ENCODE measurements around the gene MRM3. TPM values are rescaled to one million over a fixed set of nuclear protein-coding genes. Genes with fewer than 3 reads are reported as not detected.
"Not testable (repeated sequence)": the region's sequence is repeated elsewhere in the genome, so short reads cannot be mapped to it uniquely, and the experiment has no call there.

MRM3 gene
- total RNA-seq, 1 experiment from 2014 or later, result 17.5 TPM

GRCh38 chr17:804541-805435 is 22.6 kb downstream of the MRM3 start:
- Histone ChIP-seq H3K4me1 (ENCODE audit: low read length) (no peaks in the 10 kb centered on the region), H4K20me1 (ENCODE audit: insufficient read depth, low read depth, low read length) (no peaks in the 10 kb centered on the region), H3K79me2 (ENCODE audit: low read length) (no peaks in the 10 kb centered on the region), H3K27me3 (ENCODE audit: low read length) (no peaks in the 10 kb centered on the region), H3K4me3 (ENCODE audit: low read length) (no peak overlapping the region), H3K36me3 (ENCODE audit: insufficient read depth, low read length) (no peaks in the 10 kb centered on the region), H3K9ac (ENCODE audit: low read length) (no peak overlapping the region), H3K4me2 (ENCODE audit: low read depth, low read length, poor library complexity, severe bottlenecking) (no peak overlapping the region), H2AFZ (ENCODE audit: low read length) (no peak overlapping the region), H3K9me2 (replicated peaks; ENCODE audit: insufficient read depth, low read length) (no peaks in the 10 kb centered on the region), H3K27ac (ENCODE audit: low read length) (no peak overlapping the region), H3K9me3 (ENCODE audit: low read length) (no peaks in the 10 kb centered on the region)
- DNase-seq, result no peak

DNA sequence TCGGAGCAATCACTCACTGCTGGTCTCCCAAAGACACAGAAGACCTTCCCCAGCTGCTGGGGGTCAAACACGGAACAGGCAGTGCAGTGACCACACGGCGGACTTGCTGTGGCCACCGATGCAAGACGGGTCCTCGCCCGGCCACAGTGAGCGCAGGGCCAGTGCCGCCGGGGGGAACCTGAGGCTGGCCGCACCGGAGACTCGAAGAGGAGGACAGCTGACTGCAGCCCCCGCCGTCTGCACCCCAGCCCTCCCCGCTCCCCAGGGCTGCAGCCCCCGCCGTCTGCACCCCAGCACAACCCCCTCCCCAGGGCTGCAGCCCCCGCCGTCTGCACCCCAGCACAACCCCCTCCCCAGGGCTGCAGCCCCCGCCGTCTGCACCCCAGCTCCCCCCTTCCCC is 23.7 kb downstream of the MRM3 start:
- H3K36me3 ChIP-seq (ENCODE audit: insufficient read depth, low read length); H3K79me2 ChIP-seq (ENCODE audit: low read length); H3K4me3 ChIP-seq (ENCODE audit: low read length); H3K4me1 ChIP-seq (ENCODE audit: low read length); H3K27me3 ChIP-seq (ENCODE audit: low read length); H3K9me2 ChIP-seq (replicated peaks; ENCODE audit: insufficient read depth, low read length); H3K4me2 ChIP-seq (ENCODE audit: low read depth, low read length, poor library complexity, severe bottlenecking); H4K20me1 ChIP-seq (ENCODE audit: insufficient read depth, low read depth, low read length); H3K27ac ChIP-seq (ENCODE audit: low read length); DNase-seq; H3K9ac ChIP-seq (ENCODE audit: low read length); H2AFZ ChIP-seq (ENCODE audit: low read length); H3K9me3 ChIP-seq (ENCODE audit: low read length): not testable (repeated sequence)

GRCh38 chr17:806346-806745 is 24.2 kb downstream of the MRM3 start:
- no peaks in the 10 kb centered on the region for H3K27me3 ChIP-seq (ENCODE audit: low read length)
- no peak overlapping the region for H3K4me2 ChIP-seq (ENCODE audit: low read depth, low read length, poor library complexity, severe bottlenecking)
- DNase-seq, result no peak
- H3K36me3 ChIP-seq (ENCODE audit: insufficient read depth, low read length), result no peaks in the 10 kb centered on the region
- no peaks in the 10 kb centered on the region for H3K9me3 ChIP-seq (ENCODE audit: low read length)
- H2AFZ ChIP-seq (ENCODE audit: low read length), result no peak overlapping the region
- no peaks in the 10 kb centered on the region for H3K4me1 ChIP-seq (ENCODE audit: low read length)
- H3K9ac ChIP-seq (ENCODE audit: low read length), result no peak overlapping the region
- H3K79me2 ChIP-seq (ENCODE audit: low read length), result no peaks in the 10 kb centered on the region
- H3K27ac ChIP-seq (ENCODE audit: low read length), result no peak overlapping the region
- H4K20me1 ChIP-seq (ENCODE audit: insufficient read depth, low read depth, low read length), result no peaks in the 10 kb centered on the region
- no peaks in the 10 kb centered on the region for H3K9me2 ChIP-seq (replicated peaks; ENCODE audit: insufficient read depth, low read length)
- no peak overlapping the region for H3K4me3 ChIP-seq (ENCODE audit: low read length)

GRCh38 chr17:806781-807522 is 24.8 kb downstream of the MRM3 start:
- Histone ChIP-seq H4K20me1 (ENCODE audit: insufficient read depth, low read depth, low read length) (no peaks in the 10 kb centered on the region), H3K4me3 (ENCODE audit: low read length) (no peak overlapping the region), H3K27ac (ENCODE audit: low read length) (no peak overlapping the region), H3K4me1 (ENCODE audit: low read length) (no peaks in the 10 kb centered on the region), H3K9me2 (replicated peaks; ENCODE audit: insufficient read depth, low read length) (no peaks in the 10 kb centered on the region), H3K79me2 (ENCODE audit: low read length) (no peaks in the 10 kb centered on the region), H3K36me3 (ENCODE audit: insufficient read depth, low read length) (no peaks in the 10 kb centered on the region), H3K27me3 (ENCODE audit: low read length) (no peaks in the 10 kb centered on the region), H3K9me3 (ENCODE audit: low read length) (no peaks in the 10 kb centered on the region), H3K4me2 (ENCODE audit: low read depth, low read length, poor library complexity, severe bottlenecking) (no peak overlapping the region), H3K9ac (ENCODE audit: low read length) (no peak overlapping the region), H2AFZ (ENCODE audit: low read length) (no peak overlapping the region)
- no peak for DNase-seq

GRCh38 chr17:807523-808294 is 25.6 kb downstream of the MRM3 start:
- H3K4me1 ChIP-seq (ENCODE audit: low read length), result no peaks in the 10 kb centered on the region
- H2AFZ ChIP-seq (ENCODE audit: low read length), result no peak overlapping the region
- H3K27ac ChIP-seq (ENCODE audit: low read length), result no peak overlapping the region
- no peak overlapping the region for H3K4me2 ChIP-seq (ENCODE audit: low read depth, low read length, poor library complexity, severe bottlenecking)
- no peaks in the 10 kb centered on the region for H3K9me2 ChIP-seq (replicated peaks; ENCODE audit: insufficient read depth, low read length)
- no peaks in the 10 kb centered on the region for H4K20me1 ChIP-seq (ENCODE audit: insufficient read depth, low read depth, low read length)
- no peaks in the 10 kb centered on the region for H3K9me3 ChIP-seq (ENCODE audit: low read length)
- no peak overlapping the region for H3K4me3 ChIP-seq (ENCODE audit: low read length)
- no peaks in the 10 kb centered on the region for H3K36me3 ChIP-seq (ENCODE audit: insufficient read depth, low read length)
- H3K79me2 ChIP-seq (ENCODE audit: low read length), result no peaks in the 10 kb centered on the region
- H3K9ac ChIP-seq (ENCODE audit: low read length), result no peak overlapping the region
- H3K27me3 ChIP-seq (ENCODE audit: low read length), result no peaks in the 10 kb centered on the region
- DNase-seq, result no peak

- no peak overlapping the region for H3K4me3 ChIP-seq (ENCODE audit: low read length)
- H3K9ac ChIP-seq (ENCODE audit: low read length), result no peak overlapping the region
- no peak for DNase-seq
- no peaks in the 10 kb centered on the region for H3K79me2 ChIP-seq (ENCODE audit: low read length)
- no peaks in the 10 kb centered on the region for H3K36me3 ChIP-seq (ENCODE audit: insufficient read depth, low read length)
- no peak overlapping the region for H3K4me2 ChIP-seq (ENCODE audit: low read depth, low read length, poor library complexity, severe bottlenecking)
- H3K9me3 ChIP-seq (ENCODE audit: low read length), result no peaks in the 10 kb centered on the region
- no peaks in the 10 kb centered on the region for H3K4me1 ChIP-seq (ENCODE audit: low read length)
- no peaks in the 10 kb centered on the region for H3K9me2 ChIP-seq (replicated peaks; ENCODE audit: insufficient read depth, low read length)
- H3K27me3 ChIP-seq (ENCODE audit: low read length), result no peaks in the 10 kb centered on the region
- no peak overlapping the region for H3K27ac ChIP-seq (ENCODE audit: low read length)
- H2AFZ ChIP-seq (ENCODE audit: low read length), result no peak overlapping the region
- no peaks in the 10 kb centered on the region for H4K20me1 ChIP-seq (ENCODE audit: insufficient read depth, low read depth, low read length)
Observed at GRCh38 chr17:811051-811784, 29.1 kb downstream of the MRM3 start.

DNA sequence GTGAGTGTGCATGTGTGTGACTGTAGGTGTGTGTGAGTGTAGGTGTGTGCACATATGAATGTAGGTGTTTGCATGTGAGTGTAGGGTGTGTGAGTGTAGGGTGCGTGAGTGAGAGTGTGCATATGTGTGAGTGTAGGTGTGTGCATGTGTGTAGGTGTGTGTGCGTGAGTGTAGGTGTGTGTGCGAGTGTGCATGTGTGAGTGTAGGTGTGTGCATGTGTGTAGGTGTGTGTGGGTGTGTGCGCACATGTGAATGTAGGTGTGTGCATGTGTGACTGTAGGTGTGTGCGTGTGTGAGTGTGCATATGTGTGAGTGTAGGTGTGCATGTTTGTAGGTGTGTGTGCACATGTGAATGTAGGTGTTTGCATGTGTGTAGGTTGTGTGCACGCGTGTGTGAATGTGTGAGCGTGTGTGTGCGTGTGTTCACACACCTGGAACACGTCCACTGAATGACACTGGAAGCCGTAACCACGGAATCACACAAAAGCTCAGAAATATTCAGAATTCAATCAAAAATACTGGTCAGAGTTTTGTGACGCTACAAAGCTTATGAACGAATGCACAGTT is 30.6 kb downstream of the MRM3 start:
- Histone ChIP-seq H4K20me1 (ENCODE audit: insufficient read depth, low read depth, low read length) (no peaks in the 10 kb centered on the region), H3K4me1 (ENCODE audit: low read length) (no peaks in the 10 kb centered on the region), H3K9me2 (replicated peaks; ENCODE audit: insufficient read depth, low read length) (no peaks in the 10 kb centered on the region), H3K79me2 (ENCODE audit: low read length) (no peaks in the 10 kb centered on the region), H3K27ac (ENCODE audit: low read length) (no peak overlapping the region), H3K9ac (ENCODE audit: low read length) (no peak overlapping the region), H3K27me3 (ENCODE audit: low read length) (no peaks in the 10 kb centered on the region), H3K36me3 (ENCODE audit: insufficient read depth, low read length) (no peaks in the 10 kb centered on the region), H3K9me3 (ENCODE audit: low read length) (no peaks in the 10 kb centered on the region), H3K4me3 (ENCODE audit: low read length) (no peak overlapping the region), H2AFZ (ENCODE audit: low read length) (no peak overlapping the region), H3K4me2 (ENCODE audit: low read depth, low read length, poor library complexity, severe bottlenecking) (no peak overlapping the region)
- DNase-seq, result no peak
